NT2/D1 (cell line): ENCODE measurements around the gene USP38.
"Not testable (repeated sequence)": the region's sequence is repeated elsewhere in the genome, so short reads cannot be mapped to it uniquely, and the experiment has no call there.

Experiments
- DNase-seq: peaks from one replicate; pipeline ENCODE4 v3.0.0-alpha.2; 2011; ENCODE audit warnings: low read depth, low spot score
- H3K27me3 ChIP-seq: 2 replicates; pipeline ENCODE4 v1.6.0; 2011; ENCODE audit warnings: mild to moderate bottlenecking; ENCODE audit not compliant: insufficient read length, insufficient read depth
- H3K36me3 ChIP-seq: 2 replicates; pipeline ENCODE4 v1.6.1; 2011; ENCODE audit warnings: mild to moderate bottlenecking, low read length, mixed read lengths; ENCODE audit not compliant: insufficient read depth, insufficient read length
- H3K4me1 ChIP-seq: 2 replicates; pipeline ENCODE4 v1.5.1; 2011; ENCODE audit not compliant: insufficient read depth, insufficient read length
- H3K4me3 ChIP-seq: 2 replicates; pipeline ENCODE4 v1.5.1; 2011; ENCODE audit warnings: low read depth; ENCODE audit not compliant: insufficient read length
- H3K9ac ChIP-seq: 2 replicates; pipeline ENCODE4 v1.6.0; 2011; ENCODE audit warnings: low read depth; ENCODE audit not compliant: insufficient read length
- H3K9me3 ChIP-seq: 2 replicates; pipeline ENCODE4 v1.5.1; 2011; ENCODE audit warnings: mild to moderate bottlenecking, low read length; ENCODE audit not compliant: insufficient read depth
- SUZ12 ChIP-seq: IDR thresholded peaks from 2 replicates; pipeline ENCODE4 v1.6.1; 2011; ENCODE audit not compliant: insufficient read length, insufficient read depth; ENCODE audit errors: extremely low read depth
- YY1 ChIP-seq: IDR thresholded peaks from 2 replicates; pipeline ENCODE4 v1.6.1; 2011; ENCODE audit not compliant: insufficient read length, insufficient read depth
- ZNF274 ChIP-seq: IDR thresholded peaks from 2 replicates; pipeline ENCODE4 v1.6.1; 2011; ENCODE audit warnings: mild to moderate bottlenecking, low read depth, low read length

The USP38 gene

GRCh38 chr4:143215873-143216272, 31.2 kb downstream of the USP38 start:
- no peak overlapping the region for H3K9ac ChIP-seq
- no peak for TF ChIP-seq YY1
- TF ChIP-seq ZNF274 = no peak
- no peak for TF ChIP-seq SUZ12
- no peaks in the 10 kb centered on the region for H3K4me1 ChIP-seq
- no peak overlapping the region for H3K4me3 ChIP-seq
- no peak for DNase-seq
- H3K36me3 ChIP-seq = peaks cover 34% of the 10 kb centered on the region
- H3K9me3 ChIP-seq = no peaks in the 10 kb centered on the region
- H3K27me3 ChIP-seq = no peaks in the 10 kb centered on the region

GRCh38 chr4:143224255-143224654, 39.5 kb downstream of the USP38 start:
- Histone ChIP-seq H3K4me3 (no peak overlapping the region), H3K9ac (no peak overlapping the region), H3K4me1 (no peaks in the 10 kb centered on the region), H3K9me3 (no peaks in the 10 kb centered on the region), H3K36me3 (peaks cover 18% of the 10 kb centered on the region), H3K27me3 (no peaks in the 10 kb centered on the region)
- TF ChIP-seq ZNF274 (no peak), YY1 (no peak), SUZ12 (no peak)
- no peak for DNase-seq

DNA sequence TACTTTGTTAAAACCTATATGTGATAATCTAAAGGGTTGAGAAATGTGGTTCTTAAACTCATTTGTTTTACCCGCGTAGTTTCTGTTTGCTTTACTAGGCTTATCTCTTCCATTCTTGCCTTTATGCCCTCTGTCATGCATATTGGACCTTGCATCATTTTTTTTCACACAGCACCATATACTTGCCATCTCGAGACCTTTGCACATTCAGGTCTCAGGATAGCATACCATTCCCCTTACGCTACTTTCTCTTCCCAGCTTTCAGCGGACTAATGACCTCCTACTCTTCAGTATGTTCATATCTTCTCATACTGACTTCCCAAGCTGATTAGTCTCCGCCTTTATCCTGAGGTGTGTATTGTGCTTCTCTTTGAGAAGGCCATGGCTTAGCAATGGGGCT, 40.5 kb downstream of the USP38 start:
- no peak overlapping the region for H3K9ac ChIP-seq
- H3K9me3 ChIP-seq = no peaks in the 10 kb centered on the region
- TF ChIP-seq ZNF274 (no peak), SUZ12 (no peak), YY1 (no peak)
- H3K36me3 ChIP-seq = peaks cover 18% of the 10 kb centered on the region
- no peak for DNase-seq
- H3K4me3 ChIP-seq = no peak overlapping the region
- no peaks in the 10 kb centered on the region for H3K27me3 ChIP-seq
- no peaks in the 10 kb centered on the region for H3K4me1 ChIP-seq

GRCh38 chr4:143230683-143231082, 46.0 kb downstream of the USP38 start:
- no peaks in the 10 kb centered on the region for H3K9me3 ChIP-seq
- DNase-seq = no peak
- no peaks in the 10 kb centered on the region for H3K4me1 ChIP-seq
- H3K9ac ChIP-seq = no peak overlapping the region
- no peaks in the 10 kb centered on the region for H3K36me3 ChIP-seq
- H3K4me3 ChIP-seq = no peak overlapping the region
- TF ChIP-seq ZNF274 (no peak), SUZ12 (no peak), YY1 (no peak)
- H3K27me3 ChIP-seq = no peaks in the 10 kb centered on the region

GRCh38 chr4:143232277-143232676, 47.6 kb downstream of the USP38 start:
- no peaks in the 10 kb centered on the region for H3K9me3 ChIP-seq
- H3K4me1 ChIP-seq = no peaks in the 10 kb centered on the region
- no peak overlapping the region for H3K4me3 ChIP-seq
- no peaks in the 10 kb centered on the region for H3K27me3 ChIP-seq
- TF ChIP-seq YY1 (no peak), ZNF274 (no peak), SUZ12 (no peak)
- no peaks in the 10 kb centered on the region for H3K36me3 ChIP-seq
- DNase-seq = no peak
- H3K9ac ChIP-seq = no peak overlapping the region

DNA sequence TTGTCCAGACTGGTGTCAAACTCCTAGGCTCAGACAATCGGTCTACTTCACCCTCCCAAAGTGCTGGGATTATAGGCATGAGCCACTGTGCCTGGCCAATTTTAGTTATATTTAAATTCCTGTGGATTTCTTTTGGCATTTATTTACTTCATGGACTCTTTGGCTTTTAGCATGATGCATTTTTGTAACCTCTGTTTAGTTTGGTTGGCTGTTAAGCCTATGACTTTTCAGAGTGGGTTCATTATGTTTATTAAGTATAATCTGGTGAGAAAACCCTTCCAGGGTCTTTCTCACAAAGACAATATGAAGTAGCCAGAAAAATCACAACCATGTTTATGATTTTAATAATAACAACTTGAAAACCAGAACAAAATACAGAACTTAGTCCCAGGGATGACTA, 49.4 kb downstream of the USP38 start:
- no peaks in the 10 kb centered on the region for H3K27me3 ChIP-seq
- no peak overlapping the region for H3K9ac ChIP-seq
- no peaks in the 10 kb centered on the region for H3K9me3 ChIP-seq
- DNase-seq = no peak
- no peaks in the 10 kb centered on the region for H3K4me1 ChIP-seq
- TF ChIP-seq YY1 (no peak), SUZ12 (no peak), ZNF274 (no peak)
- H3K36me3 ChIP-seq = no peaks in the 10 kb centered on the region
- H3K4me3 ChIP-seq = no peak overlapping the region

GRCh38 chr4:143237195-143237594, 52.5 kb downstream of the USP38 start:
- not testable (repeated sequence) for H3K36me3 ChIP-seq, H3K9me3 ChIP-seq, DNase-seq, H3K4me3 ChIP-seq, H3K9ac ChIP-seq, H3K4me1 ChIP-seq, H3K27me3 ChIP-seq
